WERI-Rb-1 (cell line): ENCODE results near the gene GALK2.

Source experiments
- DNase-seq: peaks from one replicate; pipeline ENCODE4 v3.0.0-alpha.2; 2020
- H3K27ac ChIP-seq: fragments of 250-450 bp; sonication (Bioruptor Pico); 2 replicates; pipeline ENCODE4 v1.5.1; 2020; ENCODE audit warnings: mild to moderate bottlenecking, moderate library complexity
- H3K27me3 ChIP-seq: fragments of 250-450 bp; sonication (Bioruptor Pico); 2 replicates; pipeline ENCODE4 v1.5.1; 2021; ENCODE audit warnings: mild to moderate bottlenecking, low read depth, moderate library complexity; ENCODE audit not compliant: insufficient read depth, severe bottlenecking
- H3K36me3 ChIP-seq: fragments of 250-450 bp; sonication (Bioruptor Pico); 2 replicates; pipeline ENCODE4 v1.5.1; 2020; ENCODE audit warnings: mild to moderate bottlenecking, moderate library complexity
- H3K4me3 ChIP-seq: 2 replicates; pipeline ENCODE4 v1.5.1; 2011; ENCODE audit warnings: low read depth, mild to moderate bottlenecking, control low read depth, low read length
- H3K9me3 ChIP-seq: fragments of 250-450 bp; sonication (Bioruptor Pico); 2 replicates; pipeline ENCODE4 v1.5.1; 2021; ENCODE audit warnings: mild to moderate bottlenecking, moderate library complexity; ENCODE audit not compliant: severe bottlenecking
- CTCF ChIP-seq: IDR thresholded peaks from 2 replicates; pipeline ENCODE4 v1.5.1; 2011; ENCODE audit warnings: low read depth, mild to moderate bottlenecking, control low read depth, inconsistent platforms, low read length

GALK2 gene

GRCh38 chr15:49185473-49185872 lies 15.4 kb downstream of the GALK2 start:
- H3K4me3 ChIP-seq: no peak overlapping the region
- no peaks in the 10 kb centered on the region for H3K36me3 ChIP-seq
- no peaks in the 10 kb centered on the region for H3K9me3 ChIP-seq
- no peak for DNase-seq
- no peak overlapping the region for H3K27ac ChIP-seq
- H3K27me3 ChIP-seq: no peaks in the 10 kb centered on the region
- TF ChIP-seq CTCF: no peak

- Histone ChIP-seq H3K4me3 (no peak overlapping the region), H3K9me3 (no peaks in the 10 kb centered on the region), H3K27ac (no peak overlapping the region), H3K36me3 (no peaks in the 10 kb centered on the region), H3K27me3 (no peaks in the 10 kb centered on the region)
- no peak for DNase-seq
- TF ChIP-seq CTCF: no peak
Observed at GRCh38 chr15:49187549-49188245, 17.6 kb downstream of the GALK2 start.

- Histone ChIP-seq H3K27ac (no peak overlapping the region), H3K4me3 (no peak overlapping the region), H3K27me3 (no peaks in the 10 kb centered on the region), H3K9me3 (no peaks in the 10 kb centered on the region), H3K36me3 (no peaks in the 10 kb centered on the region)
- no peak for DNase-seq
- TF ChIP-seq CTCF: no peak
Observed at GRCh38 chr15:49188933-49189332, 18.9 kb downstream of the GALK2 start.

GRCh38 chr15:49189631-49190030 lies 19.6 kb downstream of the GALK2 start:
- no peak for TF ChIP-seq CTCF
- H3K9me3 ChIP-seq: no peaks in the 10 kb centered on the region
- no peak for DNase-seq

GRCh38 chr15:49190586-49190985 lies 20.5 kb downstream of the GALK2 start:
- Histone ChIP-seq H3K4me3 (no peak overlapping the region), H3K36me3 (no peaks in the 10 kb centered on the region), H3K27me3 (no peaks in the 10 kb centered on the region), H3K9me3 (no peaks in the 10 kb centered on the region), H3K27ac (no peak overlapping the region)
- DNase-seq: no peak
- no peak for TF ChIP-seq CTCF

More at GRCh38 chr15:49189631-49190030, 19.6 kb downstream of the GALK2 start:
- Histone ChIP-seq H3K36me3 (no peaks in the 10 kb centered on the region), H3K27me3 (no peaks in the 10 kb centered on the region), H3K4me3 (no peak overlapping the region), H3K27ac (no peak overlapping the region)

GRCh38 chr15:49191892-49192291 lies 21.8 kb downstream of the GALK2 start:
- TF ChIP-seq CTCF: no peak
- Histone ChIP-seq H3K4me3 (no peak overlapping the region), H3K9me3 (no peaks in the 10 kb centered on the region), H3K27me3 (no peaks in the 10 kb centered on the region), H3K27ac (no peak overlapping the region), H3K36me3 (no peaks in the 10 kb centered on the region)
- no peak for DNase-seq
